Medulla oblongata (tissue), 1 donor: Measurements from ENCODE around the gene KRT222.

Experiments
- DNase-seq: peaks from one replicate; pipeline ENCODE4 v3.0.0-alpha.2; 2015; ENCODE audit errors: extremely low spot score

The KRT222 gene

GRCh38 chr17:40658396-40658795 is 6.6 kb downstream of the KRT222 start:
- no peak for DNase-seq

- DNase-seq: no peak
Measured at GRCh38 chr17:40651939-40652338, 13.0 kb downstream of the KRT222 start.

GRCh38 chr17:40648384-40648968 is 16.5 kb downstream of the KRT222 start:
- no peak for DNase-seq

DNA sequence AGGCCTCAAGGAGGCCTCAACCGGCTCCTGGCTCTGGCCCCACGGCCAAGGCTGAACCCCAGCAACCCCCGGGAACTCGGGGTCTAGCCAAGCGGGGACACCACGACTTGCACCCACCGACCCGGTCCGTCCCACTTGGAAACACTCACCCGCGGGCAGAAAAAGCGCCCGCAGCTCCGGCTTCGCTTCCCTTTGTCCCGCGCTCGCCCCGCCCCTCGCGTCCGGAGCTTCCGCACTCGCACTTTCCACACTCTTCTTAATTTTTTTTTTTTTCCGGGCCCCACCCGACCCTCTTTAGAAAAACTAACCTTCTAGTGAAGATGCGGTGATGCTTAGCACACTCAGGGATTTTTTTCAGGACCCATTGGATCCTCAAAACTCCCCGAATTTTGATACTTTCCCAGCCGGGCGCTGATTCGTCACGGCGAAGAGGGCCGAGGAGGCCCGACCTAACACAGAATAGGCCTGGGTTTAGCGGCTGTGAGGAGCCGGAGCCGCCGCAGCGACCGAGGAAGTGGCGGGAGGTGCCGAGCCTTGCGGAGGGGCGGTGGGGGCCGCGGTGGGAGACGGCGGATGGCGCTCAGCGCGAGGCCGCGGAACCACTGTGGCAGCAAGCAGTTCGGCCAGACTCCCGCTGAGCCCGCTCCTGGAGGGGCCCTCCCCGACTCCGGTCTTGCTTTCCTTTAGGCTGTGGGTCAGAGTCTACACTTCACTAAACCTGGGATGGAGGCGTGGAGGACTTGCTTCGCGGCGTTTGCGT is 17.2 kb downstream of the KRT222 start, which contains the start of gene SMARCE1:
SMARCE1 (minus strand) TSS at position 195 of the 760 bp plus-strand sequence. CDS start 2,016 bp downstream, outside the sequence.
- peak; percentile 62 for DNase-seq

- no peak for DNase-seq
Measured at GRCh38 chr17:40646791-40647623, 18.0 kb downstream of the KRT222 start.

GRCh38 chr17:40645943-40646342 is 19.0 kb downstream of the KRT222 start:
- no peak for DNase-seq

GRCh38 chr17:40645291-40645690 is 19.7 kb downstream of the KRT222 start:
- no peak for DNase-seq

- DNase-seq: no peak
Measured at GRCh38 chr17:40637931-40638330, 27.0 kb downstream of the KRT222 start.

DNA sequence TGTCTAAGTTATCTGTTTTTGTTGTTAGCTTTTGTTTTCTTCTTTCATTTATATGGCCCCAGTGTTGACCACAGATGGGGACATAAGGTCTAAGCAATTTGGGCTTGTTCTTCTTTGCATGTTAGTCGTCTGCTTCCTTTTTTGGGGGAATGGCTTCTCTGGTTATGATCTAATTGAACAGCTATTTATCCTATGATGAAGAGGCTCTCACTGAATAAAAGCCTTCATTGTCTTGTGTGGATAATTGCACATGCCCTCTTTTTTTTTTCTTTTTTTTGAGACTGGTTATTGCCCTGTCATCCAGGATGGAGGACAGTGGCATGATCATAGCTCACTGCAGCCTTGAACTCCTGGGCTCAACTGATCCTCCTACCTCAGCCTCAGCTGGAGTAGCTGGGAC is 31.1 kb downstream of the KRT222 start:
- DNase-seq: no peak

DNA sequence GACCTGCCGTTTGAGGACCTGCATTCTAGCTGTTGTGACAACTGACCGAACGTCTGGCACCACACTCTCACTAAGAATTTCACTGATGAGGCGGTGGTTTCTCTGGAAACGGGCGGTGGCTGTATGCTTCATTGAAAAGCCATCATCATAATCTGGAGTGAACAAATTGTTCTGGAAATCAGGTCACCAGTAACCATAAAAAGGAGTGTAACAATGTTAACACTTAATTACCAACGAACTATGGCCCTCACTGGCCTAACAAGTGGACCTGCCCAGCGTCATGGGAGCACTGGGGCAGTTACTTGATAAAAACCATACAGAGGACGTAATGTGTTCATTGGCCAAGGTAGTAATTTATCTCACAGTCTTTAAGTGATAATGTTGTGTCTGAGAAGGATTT is 32.8 kb downstream of the KRT222 start:
- DNase-seq: no peak

DNA sequence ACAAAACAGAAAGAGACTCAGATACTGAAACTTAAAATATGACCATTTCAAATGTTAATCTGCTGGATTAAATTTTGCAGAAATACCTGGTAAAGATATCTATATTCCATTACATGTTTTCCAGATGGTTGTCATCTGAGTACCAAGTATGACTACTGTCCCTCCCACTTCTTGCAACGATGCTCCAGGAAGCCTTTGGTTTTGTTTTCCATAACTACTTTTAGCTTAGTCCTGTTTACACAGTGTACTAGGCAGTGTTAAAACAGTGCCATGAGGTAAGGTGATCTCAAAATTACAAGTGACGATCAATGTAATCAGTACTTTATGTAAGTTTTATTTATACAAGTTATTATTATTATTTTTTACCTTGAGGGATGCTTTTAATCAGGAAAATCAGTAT is 35.1 kb downstream of the KRT222 start:
- DNase-seq: no peak

DNA sequence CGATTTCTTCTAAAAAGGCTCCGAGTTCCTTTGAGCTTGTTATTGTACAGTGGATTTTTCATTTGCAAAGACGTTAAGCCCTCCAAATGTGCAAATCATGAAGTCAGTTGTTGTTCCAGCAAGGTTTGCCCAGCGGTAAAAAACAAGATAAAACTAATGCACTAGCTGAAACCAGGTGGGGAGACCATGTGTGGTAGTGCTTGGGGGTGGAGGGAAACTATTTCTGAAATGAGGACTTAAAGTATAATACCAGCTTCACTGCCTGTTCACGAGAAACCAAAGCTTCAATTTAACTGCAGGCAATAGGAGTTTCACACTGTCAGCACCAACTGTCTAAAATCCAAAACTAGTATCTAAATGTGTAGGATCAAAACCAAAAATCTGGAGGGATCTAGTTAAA is 39.7 kb downstream of the KRT222 start:
- DNase-seq: no peak

DNA sequence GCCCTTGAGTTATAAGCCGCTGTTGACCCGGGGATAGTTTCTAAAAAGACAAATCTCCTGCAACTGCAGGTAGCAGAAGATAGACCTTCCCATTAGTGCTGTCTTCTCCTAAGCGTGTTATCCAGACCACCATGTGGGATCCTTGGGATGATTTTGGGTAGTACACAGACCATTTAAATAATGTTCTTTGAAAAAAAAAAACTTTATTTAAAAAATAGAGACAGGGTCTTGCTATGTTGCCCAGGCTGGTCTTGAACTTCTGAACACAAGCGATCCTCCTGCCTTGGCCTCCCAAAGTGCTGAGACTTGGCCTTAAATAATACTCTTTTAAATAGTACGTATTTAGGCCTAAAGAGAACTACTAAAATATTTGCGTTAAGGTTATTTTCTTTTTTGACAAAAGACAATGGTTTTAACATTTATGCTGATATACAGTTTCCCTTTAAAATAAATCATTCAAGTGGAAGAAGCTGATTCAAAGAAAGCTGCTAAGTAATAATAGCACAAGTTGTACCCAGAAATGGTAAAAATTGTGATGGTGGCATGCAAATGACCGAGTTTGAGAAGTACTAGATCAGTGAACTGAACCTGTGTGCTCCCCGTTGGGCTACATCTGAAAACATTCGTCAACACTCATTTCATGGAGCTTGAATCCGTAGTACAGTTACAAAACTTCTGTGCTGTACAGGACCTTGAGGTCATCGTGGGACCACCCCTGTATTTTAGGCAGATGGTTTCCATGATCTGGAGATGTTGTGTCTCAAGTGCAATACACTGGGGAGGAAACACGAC is 41.4 kb downstream of the KRT222 start:
- DNase-seq: no peak

GRCh38 chr17:40622509-40622928 is 42.5 kb downstream of the KRT222 start:
- no peak for DNase-seq

- no peak for DNase-seq
Measured at GRCh38 chr17:40621578-40621977, 43.4 kb downstream of the KRT222 start.

GRCh38 chr17:40621019-40621418 is 44.0 kb downstream of the KRT222 start:
- no peak for DNase-seq

DNA sequence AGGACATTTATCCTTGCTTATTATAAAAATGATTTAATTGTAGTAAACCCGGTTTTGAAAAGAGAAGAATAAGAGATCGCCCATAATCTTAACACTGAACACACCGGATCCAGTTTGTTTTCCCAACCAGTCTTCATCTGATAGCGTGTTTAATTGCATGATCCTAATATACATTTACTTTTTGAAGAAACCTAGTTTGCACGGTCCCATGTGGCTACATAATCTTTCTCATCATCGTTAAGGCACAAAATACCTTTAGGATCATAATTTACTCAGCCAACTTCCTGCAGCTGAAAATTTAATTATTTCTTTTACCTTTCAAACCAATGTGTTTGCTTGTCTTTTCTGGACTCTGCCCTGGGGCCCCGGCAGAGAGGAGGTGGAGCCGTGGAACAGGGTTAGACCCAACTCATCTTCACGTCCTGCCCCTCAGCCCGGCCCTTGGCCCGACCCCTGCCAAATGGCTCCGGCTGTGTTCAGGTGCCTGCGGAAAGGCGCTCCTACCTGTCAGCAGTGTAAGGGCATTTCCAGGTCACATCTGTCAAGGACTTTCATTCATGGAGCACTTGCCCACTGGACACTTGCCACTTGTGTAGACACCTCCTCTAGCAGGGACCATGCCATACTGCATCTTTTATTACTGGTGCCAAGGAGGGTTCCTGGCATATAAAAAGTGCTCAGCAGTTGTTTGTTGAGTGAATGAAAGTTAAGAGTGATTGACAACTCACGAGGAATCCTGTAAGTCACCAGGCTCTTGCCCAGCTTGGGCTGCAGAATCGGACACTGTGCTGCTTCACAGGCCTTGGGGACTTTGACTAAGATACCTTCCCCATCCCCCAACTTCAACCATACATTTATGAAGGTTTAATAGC is 46.0 kb downstream of the KRT222 start:
- DNase-seq: no peak

- DNase-seq: no peak
Measured at GRCh38 chr17:40617678-40618240, 47.2 kb downstream of the KRT222 start.

DNA sequence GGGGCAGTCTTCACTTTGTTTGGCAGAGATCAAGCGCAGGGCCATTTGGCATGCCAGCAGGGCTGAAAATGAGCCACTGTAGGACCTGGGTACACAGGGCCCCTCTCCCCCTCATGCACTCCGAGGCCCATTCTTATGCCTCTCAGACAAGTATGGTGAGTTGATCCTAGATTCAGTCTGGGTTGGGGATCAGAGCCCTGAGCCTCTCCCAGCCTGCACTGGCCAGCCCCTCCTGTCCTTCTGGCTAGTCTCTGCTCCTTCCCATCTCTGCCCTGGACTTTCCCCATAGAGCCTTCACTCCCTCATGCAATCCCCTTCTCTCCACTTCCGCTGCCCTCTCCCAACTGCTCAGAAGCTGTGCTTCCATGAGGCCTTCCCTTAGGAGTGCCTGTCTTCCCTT is 48.4 kb downstream of the KRT222 start:
- DNase-seq: no peak

DNA sequence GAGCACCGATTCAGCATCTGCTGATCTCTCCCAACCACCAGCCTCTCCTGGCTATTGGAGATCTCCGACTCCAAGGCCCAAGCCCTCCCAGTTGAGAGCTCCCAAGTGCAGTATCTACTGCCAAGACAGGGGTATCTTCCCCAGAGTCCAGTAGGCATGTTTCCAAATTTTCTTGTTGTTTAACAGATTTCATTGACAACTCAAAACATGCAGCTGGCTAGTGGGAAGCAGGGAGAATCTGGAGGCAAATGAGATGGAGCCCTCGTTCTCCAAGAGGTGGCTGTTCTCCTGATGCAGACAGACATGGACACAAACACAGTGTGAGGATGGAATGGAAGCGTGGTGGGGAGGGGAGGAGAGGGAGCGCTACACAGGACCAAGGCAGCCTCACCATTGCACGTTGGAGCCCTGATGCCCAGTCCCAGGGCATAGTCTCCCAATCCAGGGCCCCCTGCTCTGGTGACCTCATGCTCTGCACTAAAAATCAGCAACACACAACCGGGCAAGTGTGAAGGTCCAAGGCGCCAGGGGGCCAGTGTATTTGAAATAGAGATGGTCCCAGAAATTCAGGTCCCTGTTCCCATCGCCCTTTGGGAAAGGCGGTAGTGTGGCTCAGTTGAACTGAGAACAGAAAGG is 49.0 kb downstream of the KRT222 start:
- no peak for DNase-seq
